LNCaP clone FGC (cell line): Measurements from ENCODE around the gene MAEA.

Experiments
- DNase-seq: peaks from one replicate; pipeline ENCODE4 v3.0.0-alpha.2; 2011; ENCODE audit warnings: low read depth
- H3K4me3 ChIP-seq: 2 replicates; pipeline ENCODE4 v1.5.1; 2011; ENCODE audit warnings: mild to moderate bottlenecking, low read depth, low read length, control low read depth
- CTCF ChIP-seq: IDR thresholded peaks from 2 replicates; pipeline ENCODE4 v1.5.1; 2012; ENCODE audit warnings: mild to moderate bottlenecking; ENCODE audit not compliant: control insufficient read depth, insufficient read depth; ENCODE audit errors: extremely low read depth

Gene MAEA

GRCh38 chr4:1375761-1376322, 86.2 kb downstream of the MAEA start:
- no peak for DNase-seq
- H3K4me3 ChIP-seq, result no peak overlapping the region
- no peak for TF ChIP-seq CTCF

- no peak for DNase-seq
- H3K4me3 ChIP-seq, result no peak overlapping the region
- no peak for TF ChIP-seq CTCF
Measured at GRCh38 chr4:1376391-1376840, 86.7 kb downstream of the MAEA start.

GRCh38 chr4:1376841-1377605, 87.3 kb downstream of the MAEA start:
- no peak for DNase-seq
- no peak overlapping the region for H3K4me3 ChIP-seq
- TF ChIP-seq CTCF, result no peak

GRCh38 chr4:1377606-1378261, 88.0 kb downstream of the MAEA start:
- H3K4me3 ChIP-seq, result no peak overlapping the region
- DNase-seq, result no peak
- TF ChIP-seq CTCF, result no peak

- no peak overlapping the region for H3K4me3 ChIP-seq
- DNase-seq, result no peak
- TF ChIP-seq CTCF, result no peak
Measured at GRCh38 chr4:1378559-1379231, 89.0 kb downstream of the MAEA start.

- no peak overlapping the region for H3K4me3 ChIP-seq
- DNase-seq, result no peak
- no peak for TF ChIP-seq CTCF
Measured at GRCh38 chr4:1379351-1379781, 89.7 kb downstream of the MAEA start.
